Panc1 (cell line): ENCODE measurements around the gene SH3D19.

Experiments used
- POLR2AphosphoS5 ChIP-seq: IDR thresholded peaks from 2 replicates; pipeline ENCODE4 v1.6.1; 2012; ENCODE audit warnings: mild to moderate bottlenecking, low read depth, low read length, moderate library complexity
- SIN3A ChIP-seq: IDR thresholded peaks from 2 replicates; pipeline ENCODE4 v1.6.1; 2012; ENCODE audit warnings: low read depth, mild to moderate bottlenecking, low read length, moderate library complexity, borderline replicate concordance; ENCODE audit not compliant: insufficient read depth
- TCF7L2 ChIP-seq: IDR thresholded peaks from 2 replicates; pipeline ENCODE4 v1.6.1; 2011; ENCODE audit warnings: mild to moderate bottlenecking, low read depth, low read length, inconsistent platforms
- TF ChIP-seq, protein P1 (sequence below): fragments of 450-650 bp; IDR thresholded peaks from 2 replicates; pipeline ENCODE4 v1.5.1; 2017; ENCODE audit warnings: mild to moderate bottlenecking
- TF ChIP-seq, protein P2 (sequence below), 2 experiments: IDR thresholded peaks; 2 replicates each; pipeline ENCODE4 v1.6.1; 2011 to 2012; ENCODE audit warnings: low read depth in 2 of 2, control low read depth in 1 of 2, low read length in 1 of 2, mild to moderate bottlenecking in 1 of 2, moderate library complexity in 1 of 2; ENCODE audit not compliant: insufficient read depth in 1 of 2

DNA sequence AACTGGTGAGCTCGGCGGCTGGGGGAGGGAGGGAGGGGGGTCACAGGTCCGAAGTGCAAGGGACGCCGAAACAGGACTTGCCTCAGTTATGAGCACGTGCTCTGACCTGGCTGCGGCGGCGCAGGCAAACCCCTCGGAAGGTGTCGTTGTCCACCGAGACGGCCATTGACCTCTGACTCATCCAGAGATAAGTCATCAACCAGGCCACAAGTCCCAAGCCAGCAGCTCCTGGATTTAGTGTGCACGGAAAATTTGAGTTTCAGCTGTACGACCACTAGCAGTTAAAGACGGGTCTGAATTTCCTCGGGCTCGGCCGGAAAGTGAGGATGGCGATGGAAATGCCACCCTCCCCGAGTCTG lies 674 bp downstream of the SH3D19 start:
- TF ChIP-seq, protein P1, sequence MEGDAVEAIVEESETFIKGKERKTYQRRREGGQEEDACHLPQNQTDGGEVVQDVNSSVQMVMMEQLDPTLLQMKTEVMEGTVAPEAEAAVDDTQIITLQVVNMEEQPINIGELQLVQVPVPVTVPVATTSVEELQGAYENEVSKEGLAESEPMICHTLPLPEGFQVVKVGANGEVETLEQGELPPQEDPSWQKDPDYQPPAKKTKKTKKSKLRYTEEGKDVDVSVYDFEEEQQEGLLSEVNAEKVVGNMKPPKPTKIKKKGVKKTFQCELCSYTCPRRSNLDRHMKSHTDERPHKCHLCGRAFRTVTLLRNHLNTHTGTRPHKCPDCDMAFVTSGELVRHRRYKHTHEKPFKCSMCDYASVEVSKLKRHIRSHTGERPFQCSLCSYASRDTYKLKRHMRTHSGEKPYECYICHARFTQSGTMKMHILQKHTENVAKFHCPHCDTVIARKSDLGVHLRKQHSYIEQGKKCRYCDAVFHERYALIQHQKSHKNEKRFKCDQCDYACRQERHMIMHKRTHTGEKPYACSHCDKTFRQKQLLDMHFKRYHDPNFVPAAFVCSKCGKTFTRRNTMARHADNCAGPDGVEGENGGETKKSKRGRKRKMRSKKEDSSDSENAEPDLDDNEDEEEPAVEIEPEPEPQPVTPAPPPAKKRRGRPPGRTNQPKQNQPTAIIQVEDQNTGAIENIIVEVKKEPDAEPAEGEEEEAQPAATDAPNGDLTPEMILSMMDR: no peak
- TF ChIP-seq SIN3A (no peak), POLR2AphosphoS5 (no peak), TCF7L2 (no peak)
- TF ChIP-seq, protein P2, sequence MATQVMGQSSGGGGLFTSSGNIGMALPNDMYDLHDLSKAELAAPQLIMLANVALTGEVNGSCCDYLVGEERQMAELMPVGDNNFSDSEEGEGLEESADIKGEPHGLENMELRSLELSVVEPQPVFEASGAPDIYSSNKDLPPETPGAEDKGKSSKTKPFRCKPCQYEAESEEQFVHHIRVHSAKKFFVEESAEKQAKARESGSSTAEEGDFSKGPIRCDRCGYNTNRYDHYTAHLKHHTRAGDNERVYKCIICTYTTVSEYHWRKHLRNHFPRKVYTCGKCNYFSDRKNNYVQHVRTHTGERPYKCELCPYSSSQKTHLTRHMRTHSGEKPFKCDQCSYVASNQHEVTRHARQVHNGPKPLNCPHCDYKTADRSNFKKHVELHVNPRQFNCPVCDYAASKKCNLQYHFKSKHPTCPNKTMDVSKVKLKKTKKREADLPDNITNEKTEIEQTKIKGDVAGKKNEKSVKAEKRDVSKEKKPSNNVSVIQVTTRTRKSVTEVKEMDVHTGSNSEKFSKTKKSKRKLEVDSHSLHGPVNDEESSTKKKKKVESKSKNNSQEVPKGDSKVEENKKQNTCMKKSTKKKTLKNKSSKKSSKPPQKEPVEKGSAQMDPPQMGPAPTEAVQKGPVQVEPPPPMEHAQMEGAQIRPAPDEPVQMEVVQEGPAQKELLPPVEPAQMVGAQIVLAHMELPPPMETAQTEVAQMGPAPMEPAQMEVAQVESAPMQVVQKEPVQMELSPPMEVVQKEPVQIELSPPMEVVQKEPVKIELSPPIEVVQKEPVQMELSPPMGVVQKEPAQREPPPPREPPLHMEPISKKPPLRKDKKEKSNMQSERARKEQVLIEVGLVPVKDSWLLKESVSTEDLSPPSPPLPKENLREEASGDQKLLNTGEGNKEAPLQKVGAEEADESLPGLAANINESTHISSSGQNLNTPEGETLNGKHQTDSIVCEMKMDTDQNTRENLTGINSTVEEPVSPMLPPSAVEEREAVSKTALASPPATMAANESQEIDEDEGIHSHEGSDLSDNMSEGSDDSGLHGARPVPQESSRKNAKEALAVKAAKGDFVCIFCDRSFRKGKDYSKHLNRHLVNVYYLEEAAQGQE (IDR thresholded peaks at IDR 0.05; ENCODE audit: insufficient read depth in 1 of 2, low read depth in 2 of 2, low read length in 1 of 2): no peak
